PFSK-1 (cell line): ENCODE results near the gene LYSMD4.
A peak's percentile ranks its signal among the peaks of the same experiment; 100 is the strongest.

ENCODE experiments used
- FOXP2 ChIP-seq: optimal IDR thresholded peaks from 2 replicates; pipeline ENCODE3; 2011; ENCODE audit warnings: borderline replicate concordance, control low read depth, inconsistent platforms; ENCODE audit not compliant: insufficient read depth; ENCODE audit errors: extremely low read length, extremely low read depth
- POLR2AphosphoS5 ChIP-seq: IDR thresholded peaks from 2 replicates; pipeline ENCODE4 v1.6.1; 2012; ENCODE audit warnings: low read depth, mild to moderate bottlenecking, control low read depth, low read length, moderate library complexity
- SIN3A ChIP-seq: IDR thresholded peaks from 2 replicates; pipeline ENCODE4 v1.6.1; 2012; ENCODE audit warnings: mild to moderate bottlenecking, low read length, moderate library complexity, borderline replicate concordance; ENCODE audit not compliant: insufficient read depth
- TAF1 ChIP-seq: IDR thresholded peaks from 2 replicates; pipeline ENCODE4 v1.6.1; 2012; ENCODE audit warnings: low read length, control low read depth, borderline replicate concordance; ENCODE audit not compliant: insufficient read depth
- TF ChIP-seq, protein P1 (sequence below), 2 experiments: IDR thresholded peaks; 2 replicates each; pipeline versions ENCODE4 v1.6.1 to v1.8.0; 2011 to 2012; ENCODE audit warnings: low read depth in 2 of 2, low read length in 2 of 2, control low read depth in 1 of 2, inconsistent platforms in 1 of 2, mild to moderate bottlenecking in 1 of 2, moderate library complexity in 1 of 2; ENCODE audit not compliant: insufficient read depth in 1 of 2

LYSMD4 gene

GRCh38 chr15:99762288-99762687 is 29.1 kb upstream of the LYSMD4 start:
- TF ChIP-seq SIN3A (no peak), POLR2AphosphoS5 (no peak), FOXP2 (no peak)
- TF ChIP-seq, protein P1, sequence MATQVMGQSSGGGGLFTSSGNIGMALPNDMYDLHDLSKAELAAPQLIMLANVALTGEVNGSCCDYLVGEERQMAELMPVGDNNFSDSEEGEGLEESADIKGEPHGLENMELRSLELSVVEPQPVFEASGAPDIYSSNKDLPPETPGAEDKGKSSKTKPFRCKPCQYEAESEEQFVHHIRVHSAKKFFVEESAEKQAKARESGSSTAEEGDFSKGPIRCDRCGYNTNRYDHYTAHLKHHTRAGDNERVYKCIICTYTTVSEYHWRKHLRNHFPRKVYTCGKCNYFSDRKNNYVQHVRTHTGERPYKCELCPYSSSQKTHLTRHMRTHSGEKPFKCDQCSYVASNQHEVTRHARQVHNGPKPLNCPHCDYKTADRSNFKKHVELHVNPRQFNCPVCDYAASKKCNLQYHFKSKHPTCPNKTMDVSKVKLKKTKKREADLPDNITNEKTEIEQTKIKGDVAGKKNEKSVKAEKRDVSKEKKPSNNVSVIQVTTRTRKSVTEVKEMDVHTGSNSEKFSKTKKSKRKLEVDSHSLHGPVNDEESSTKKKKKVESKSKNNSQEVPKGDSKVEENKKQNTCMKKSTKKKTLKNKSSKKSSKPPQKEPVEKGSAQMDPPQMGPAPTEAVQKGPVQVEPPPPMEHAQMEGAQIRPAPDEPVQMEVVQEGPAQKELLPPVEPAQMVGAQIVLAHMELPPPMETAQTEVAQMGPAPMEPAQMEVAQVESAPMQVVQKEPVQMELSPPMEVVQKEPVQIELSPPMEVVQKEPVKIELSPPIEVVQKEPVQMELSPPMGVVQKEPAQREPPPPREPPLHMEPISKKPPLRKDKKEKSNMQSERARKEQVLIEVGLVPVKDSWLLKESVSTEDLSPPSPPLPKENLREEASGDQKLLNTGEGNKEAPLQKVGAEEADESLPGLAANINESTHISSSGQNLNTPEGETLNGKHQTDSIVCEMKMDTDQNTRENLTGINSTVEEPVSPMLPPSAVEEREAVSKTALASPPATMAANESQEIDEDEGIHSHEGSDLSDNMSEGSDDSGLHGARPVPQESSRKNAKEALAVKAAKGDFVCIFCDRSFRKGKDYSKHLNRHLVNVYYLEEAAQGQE (IDR thresholded peaks at IDR 0.05; ENCODE audit: insufficient read depth in 1 of 2, low read depth in 2 of 2, low read length in 2 of 2): no peak

- TF ChIP-seq, protein P1 (IDR thresholded peaks at IDR 0.05; ENCODE audit: insufficient read depth in 1 of 2, low read depth in 2 of 2, low read length in 2 of 2): no peak
- no peak for TF ChIP-seq SIN3A
- TF ChIP-seq POLR2AphosphoS5: no peak
- TF ChIP-seq FOXP2: no peak
- TF ChIP-seq TAF1: no peak
Observed at GRCh38 chr15:99755692-99756409, 22.6 kb upstream of the LYSMD4 start.

GRCh38 chr15:99753066-99753465 is 19.8 kb upstream of the LYSMD4 start:
- TF ChIP-seq FOXP2 (no peak), SIN3A (no peak), TAF1 (no peak), POLR2AphosphoS5 (no peak)
- TF ChIP-seq, protein P1 (IDR thresholded peaks at IDR 0.05; ENCODE audit: insufficient read depth in 1 of 2, low read depth in 2 of 2, low read length in 2 of 2): no peak

DNA sequence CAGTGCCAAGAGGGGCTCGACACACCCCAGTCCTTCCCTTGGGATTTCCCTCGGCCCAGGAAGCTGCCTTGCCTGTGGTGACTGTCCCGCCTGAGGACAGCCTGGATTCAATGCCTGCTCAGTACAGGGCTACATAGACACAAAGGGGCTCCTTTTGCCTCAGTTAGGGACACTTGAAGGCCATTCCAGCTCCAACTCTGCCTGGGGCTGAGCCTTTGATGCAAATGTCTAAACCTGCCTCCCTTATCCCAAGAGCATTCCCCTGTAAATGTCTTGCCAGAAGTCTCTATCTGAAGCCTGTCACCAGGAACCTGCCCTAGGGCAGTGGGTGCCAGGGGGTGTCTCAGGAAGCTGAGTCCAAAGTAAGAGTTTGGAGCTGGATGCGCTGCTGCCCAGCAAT is 19.3 kb upstream of the LYSMD4 start:
- TF ChIP-seq SIN3A (no peak), FOXP2 (no peak), POLR2AphosphoS5 (no peak), TAF1 (no peak)
- TF ChIP-seq, protein P1 (IDR thresholded peaks at IDR 0.05; ENCODE audit: insufficient read depth in 1 of 2, low read depth in 2 of 2, low read length in 2 of 2): no peak

DNA sequence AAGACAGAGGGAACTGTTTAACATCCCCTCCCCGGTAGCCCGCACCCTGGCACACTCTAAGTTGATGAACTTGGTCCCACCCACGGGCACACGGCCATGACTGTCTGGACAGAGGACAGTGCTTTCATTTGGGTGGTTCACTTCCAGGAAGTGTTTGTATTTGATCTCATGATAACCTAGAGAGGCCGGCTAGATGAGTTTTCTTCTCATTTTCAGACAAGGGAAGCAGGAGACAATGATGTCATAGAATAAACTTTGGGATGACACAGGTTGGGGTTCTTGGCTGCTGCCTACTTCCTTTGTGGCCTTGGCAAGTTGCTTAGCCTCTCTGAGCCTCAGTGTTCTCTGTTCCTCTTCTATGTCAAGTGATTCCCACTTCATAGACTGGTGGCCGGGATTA is 16.1 kb upstream of the LYSMD4 start:
- no peak for TF ChIP-seq SIN3A
- TF ChIP-seq, protein P1 (IDR thresholded peaks at IDR 0.05; ENCODE audit: insufficient read depth in 1 of 2, low read depth in 2 of 2, low read length in 2 of 2): 0 out of 4 replicates have a peak, but pooled peaks of 1 of the 2 experiments have one; percentile 33
- no peak for TF ChIP-seq FOXP2
- TF ChIP-seq POLR2AphosphoS5: no peak
